ENCODE measurements around the gene CFAP141. TPM values are rescaled to one million over a fixed set of nuclear protein-coding genes. Genes with fewer than 3 reads are reported as not detected.
A peak's percentile ranks its signal among the peaks of the same experiment; 100 is the strongest.

Gene CFAP141
- total RNA-seq, 1 experiment from 2014 or later: not detected

- H3K27me3 Mint-ChIP-seq (ENCODE audit: insufficient read depth, unreplicated experiment): peaks cover 23% of the 10 kb centered on the region
- H3K27ac Mint-ChIP-seq (ENCODE audit: low read depth, unreplicated experiment): no peak within 1 kb of the TSS
- DNase-seq (ENCODE audit: unreplicated experiment): no peak
- H3K9me3 Mint-ChIP-seq (ENCODE audit: unreplicated experiment): no peaks in the 10 kb centered on the region
- POLR2A ChIA-PET: interaction anchor here (0.6 to 2.8 kb wide), 6 partner anchors 8 to 129 kb away, joined by 3 to 13 read pairs (median 4); partner anchors contain the start of genes AQP10 and UBAP2L
- TF ChIP-seq CTCF (IDR thresholded peaks at IDR 0.05; ENCODE audit: unreplicated experiment): no peak
- peaks cover 16% of the 10 kb centered on the region for H3K4me1 Mint-ChIP-seq (ENCODE audit: insufficient read depth, unreplicated experiment)
- intact Hi-C loops (cut with micrococcal nuclease): no loop called here
- H3K4me3 Mint-ChIP-seq (ENCODE audit: unreplicated experiment): no peak within 1 kb of the TSS
- CTCF ChIA-PET: interaction anchor here (0.6 to 1.4 kb wide), 4 partner anchors 11 to 348 kb away, joined by 3 read pairs; no protein-coding TSS in a partner anchor
- no peaks in the 10 kb centered on the region for H3K36me3 Mint-ChIP-seq (ENCODE audit: insufficient read depth, unreplicated experiment)
- no TSS peak for BruUV-seq (replicated peaks)
Measured at GRCh38 chr1:154191990-154192461, 14.1 kb downstream of the CFAP141 start, which contains the start of gene TPM3. Gene TPM3 (minus strand): TSS chr1:154192100. CDS start chr1:154192018, 82 bp downstream.

GRCh38 chr1:154190550-154190949 is 15.6 kb downstream of the CFAP141 start:
- Mint-ChIP-seq H3K4me3 (ENCODE audit: unreplicated experiment) (no peak overlapping the region), H3K9me3 (ENCODE audit: unreplicated experiment) (no peaks in the 10 kb centered on the region), H3K27ac (ENCODE audit: low read depth, unreplicated experiment) (no peak overlapping the region), H3K4me1 (ENCODE audit: insufficient read depth, unreplicated experiment) (peaks cover 11% of the 10 kb centered on the region), H3K27me3 (ENCODE audit: insufficient read depth, unreplicated experiment) (peaks cover 23% of the 10 kb centered on the region), H3K36me3 (ENCODE audit: insufficient read depth, unreplicated experiment) (no peaks in the 10 kb centered on the region)
- intact Hi-C loops (cut with micrococcal nuclease): no loop called here
- ChIA-PET POLR2A (interaction anchor here (1.0 to 2.8 kb wide), 4 partner anchors 8 to 81 kb away, joined by 3 to 13 read pairs (median 4); partner anchors contain the start of gene UBAP2L), CTCF (interaction anchor here (0.7 to 1.4 kb wide), 5 partner anchors 9 to 144 kb away, joined by 3 to 6 read pairs (median 3); no protein-coding TSS in a partner anchor)
- TF ChIP-seq CTCF (IDR thresholded peaks at IDR 0.05; ENCODE audit: unreplicated experiment): no peak
- no TSS peak for BruUV-seq (replicated peaks)
- peak; percentile 73 for DNase-seq (ENCODE audit: unreplicated experiment)

GRCh38 chr1:154186852-154187501 is 19.2 kb downstream of the CFAP141 start:
- H3K4me1 Mint-ChIP-seq (ENCODE audit: insufficient read depth, unreplicated experiment): no peaks in the 10 kb centered on the region
- peaks cover 9% of the 10 kb centered on the region for H3K27me3 Mint-ChIP-seq (ENCODE audit: insufficient read depth, unreplicated experiment)
- POLR2A ChIA-PET: interaction anchor here (0.6 to 1.0 kb wide), 4 partner anchors 9 to 85 kb away, joined by 3 read pairs; partner anchors contain the start of gene UBAP2L
- TF ChIP-seq CTCF (IDR thresholded peaks at IDR 0.05; ENCODE audit: unreplicated experiment): no peak
- no peaks in the 10 kb centered on the region for H3K9me3 Mint-ChIP-seq (ENCODE audit: unreplicated experiment)
- H3K27ac Mint-ChIP-seq (ENCODE audit: low read depth, unreplicated experiment): no peak overlapping the region
- intact Hi-C loops (cut with micrococcal nuclease): loop anchor here (1.0 to 10.0 kb wide), 6 partner anchors 33 to 392 kb away; partner anchors contain the start of genes HAX1, IL6R and UBAP2L
- H3K36me3 Mint-ChIP-seq (ENCODE audit: insufficient read depth, unreplicated experiment): peaks cover 9% of the 10 kb centered on the region
- no peak overlapping the region for H3K4me3 Mint-ChIP-seq (ENCODE audit: unreplicated experiment)
- no peak for DNase-seq (ENCODE audit: unreplicated experiment)
- CTCF ChIA-PET: interaction anchor here (0.5 to 1.3 kb wide), 5 partner anchors 10 to 936 kb away, joined by 3 to 8 read pairs (median 5); no protein-coding TSS in a partner anchor
- no TSS peak for BruUV-seq (replicated peaks)

- CTCF ChIA-PET: interaction anchor here (0.6 to 2.0 kb wide), 6 partner anchors 12 to 199 kb away, joined by 3 to 9 read pairs (median 6); no protein-coding TSS in a partner anchor
- peak; percentile 84 for DNase-seq (ENCODE audit: unreplicated experiment)
- POLR2A ChIA-PET: interaction anchor here (0.6 to 1.0 kb wide), 2 partner anchors 59 to 85 kb away, joined by 3 read pairs; no protein-coding TSS in a partner anchor
- H3K9me3 Mint-ChIP-seq (ENCODE audit: unreplicated experiment): no peaks in the 10 kb centered on the region
- peaks cover 17% of the 10 kb centered on the region for H3K36me3 Mint-ChIP-seq (ENCODE audit: insufficient read depth, unreplicated experiment)
- H3K4me1 Mint-ChIP-seq (ENCODE audit: insufficient read depth, unreplicated experiment): peaks cover 3% of the 10 kb centered on the region
- peak; percentile 88 for TF ChIP-seq CTCF (IDR thresholded peaks at IDR 0.05; ENCODE audit: unreplicated experiment)
- H3K27me3 Mint-ChIP-seq (ENCODE audit: insufficient read depth, unreplicated experiment): peaks cover 1% of the 10 kb centered on the region
- intact Hi-C loops (cut with micrococcal nuclease): loop anchor here (1.0 to 10.0 kb wide), 6 partner anchors 34 to 391 kb away; partner anchors contain the start of genes HAX1, IL6R and UBAP2L
- no TSS peak for BruUV-seq (replicated peaks)
- H3K4me3 Mint-ChIP-seq (ENCODE audit: unreplicated experiment): no peak overlapping the region
- H3K27ac Mint-ChIP-seq (ENCODE audit: low read depth, unreplicated experiment): no peak overlapping the region
Measured at GRCh38 chr1:154186177-154186576, 20.0 kb downstream of the CFAP141 start.
